Prostate gland (tissue), 2 donors: ENCODE measurements around the gene ST13. TPM values are rescaled to one million over a fixed set of nuclear protein-coding genes. Genes with fewer than 3 reads are reported as not detected.

ENCODE experiments used
- microRNA-seq: library from miRNA; unstranded; fragments of <30 nt; microRNA quantifications from one replicate; pipeline ENCODE4, GENCODE V29; 2016
- small RNA-seq, 2 donors: library from RNA; depleted of rRNA; stranded (forward); fragments of <200 nt; gene quantifications; one replicate each; pipeline ENCODE3, GENCODE V24; 2016
- total RNA-seq, 2 donors: library from RNA; depleted of rRNA; stranded (reverse); fragments of >200 nt; gene quantifications; one replicate each; pipeline ENCODE4 v1.1.0, GENCODE V29; 2016

The ST13 gene
- total RNA-seq, 2 donors from 2014 or later, result 159 to 205 TPM

Small RNAs within 50 kb of the gene (microRNA-seq; reads per million reads assigned to microRNA genes)
- gene MIR4766, result not detected

Small RNAs within 50 kb of the gene (small RNA-seq; reads per million reads assigned to genes)
- 0 reads per million in 2 donors for gene JTBP1
- gene MIR4766, result 0 to 0.10 reads per million in 2 donors

Other genes starting within 250 kb of the ST13 start
- gene MRTFA, start 219.9 kb downstream of the ST13 start, total RNA-seq, result 100 to 1,000 TPM in 1 of 2 donors, 10 to 100 TPM in 1; 71.0 to 104 TPM
- under 1 TPM in 1 of 2 donors, not detected in 1; 0.45 TPM for gene MCHR1, start 177.2 kb downstream of the ST13 start, total RNA-seq
- gene SLC25A17, start 37.3 kb downstream of the ST13 start, total RNA-seq, result 10 to 100 TPM; 27.8 to 28.0 TPM
- gene XPNPEP3, start 509 bp upstream of the ST13 start, total RNA-seq, result 10 to 100 TPM; 10.5 to 19.2 TPM
- gene DNAJB7, start 5.5 kb upstream of the ST13 start, total RNA-seq, result under 1 TPM in 1 of 2 donors, not detected in 1; 0.17 TPM
- gene RBX1, start 94.7 kb upstream of the ST13 start, total RNA-seq, result 10 to 100 TPM; 34.9 to 42.8 TPM
- 100 to 1,000 TPM; 130 to 156 TPM for gene EP300, start 236.0 kb upstream of the ST13 start, total RNA-seq